Endothelial cell of umbilical vein (primary cell): Measurements from ENCODE around the gene ARL6IP4. TPM values are rescaled to one million over a fixed set of nuclear protein-coding genes. Genes with fewer than 3 reads are reported as not detected.

Source experiments
- BruUV-seq: library from RNA; stranded (reverse); fragments of 400-500 nt; replicated peaks from 2 replicates; lab custom pipeline; 2021; lab: Mats Ljungman, UMichigan
- CTCF ChIA-PET: fragments of 300-600, 350-600 bp; sonication (Branson Sonifier 250); formaldehyde crosslinking; loops from one replicate; lab custom pipeline; 2021; ENCODE audit warnings: antibody characterized with exemption, inconsistent platforms; lab: Charles Lee
- POLR2A ChIA-PET: fragments of 300-600, 350-600 bp; sonication (Branson Sonifier 250); formaldehyde crosslinking; loops from one replicate; lab custom pipeline; 2021; ENCODE audit warnings: antibody characterized with exemption, inconsistent platforms; lab: Charles Lee
- DNase-seq: peaks from one replicate; pipeline ENCODE4 v3.0.0-alpha.2; 2011; ENCODE audit warnings: low read depth, low spot score
- FAIRE-seq: peaks from 2 replicates; lab custom pipeline; 2011; peaks lifted over from hg19 to GRCh38; lab: Jason Lieb, UNC
- H2AFZ ChIP-seq: 2 replicates; pipeline ENCODE4 v1.6.0; 2012; ENCODE audit warnings: low read depth, low read length, control low read depth, inconsistent platforms
- H3K27ac ChIP-seq: 2 replicates; pipeline ENCODE4 v1.5.1; 2011; ENCODE audit warnings: low read depth, mild to moderate bottlenecking, control low read depth, low read length, moderate library complexity; ENCODE audit not compliant: insufficient read depth
- H3K27me3 ChIP-seq, 2 experiments: 2 replicates each; pipeline versions ENCODE4 v1.6.0 to v1.6.1; 2011; ENCODE audit warnings: low read length in 2 of 2, mixed read lengths in 1 of 2; ENCODE audit not compliant: control insufficient read depth in 2 of 2, insufficient read depth in 2 of 2
- H3K36me3 ChIP-seq, 2 experiments: 2 replicates in 1 of 2; 3 replicates in 1 of 2; pipeline ENCODE4 v1.5.1; 2011; ENCODE audit warnings: low read length in 2 of 2, mild to moderate bottlenecking in 1 of 2, moderate library complexity in 1 of 2; ENCODE audit not compliant: control insufficient read depth in 2 of 2, insufficient read depth in 2 of 2; ENCODE audit errors: extremely low read depth in 1 of 2
- H3K4me1 ChIP-seq: 3 replicates; pipeline ENCODE4 v1.5.1; 2011; ENCODE audit warnings: mild to moderate bottlenecking, low read length; ENCODE audit not compliant: control insufficient read depth, insufficient read depth; ENCODE audit errors: extremely low read depth
- H3K4me2 ChIP-seq: 2 replicates; pipeline ENCODE4 v1.6.1; 2011; ENCODE audit warnings: low read length, control low read depth, mixed read lengths; ENCODE audit not compliant: insufficient read depth
- H3K4me3 ChIP-seq, 3 experiments: fragments of 200-600 bp in 1 of 3; sonication (generic), shearing (Covaris generic) in 1 of 3; replicated peaks in 1 of 3; 2 replicates each; pipeline ENCODE4 v1.5.1; 2011 to 2016; ENCODE audit warnings: control low read depth in 3 of 3, low read length in 3 of 3, mild to moderate bottlenecking in 2 of 3, inconsistent platforms in 1 of 3, low read depth in 1 of 3, moderate library complexity in 1 of 3; ENCODE audit not compliant: insufficient read depth in 1 of 3
- H3K79me2 ChIP-seq: 2 replicates; pipeline ENCODE4 v1.6.0; 2012; ENCODE audit warnings: low read length, inconsistent platforms; ENCODE audit not compliant: control insufficient read depth, insufficient read depth
- H3K9ac ChIP-seq: replicated peaks from 2 replicates; pipeline ENCODE3; 2011; ENCODE audit warnings: low read length, control low read depth; ENCODE audit not compliant: insufficient read depth; ENCODE audit errors: extremely low read depth
- H3K9me1 ChIP-seq: replicated peaks from 3 replicates; pipeline ENCODE4 v1.6.0; 2011; ENCODE audit warnings: mild to moderate bottlenecking, low read length; ENCODE audit not compliant: control insufficient read depth, insufficient read depth; ENCODE audit errors: extremely low read depth
- H3K9me3 ChIP-seq: replicated peaks from 2 replicates; pipeline ENCODE4 v1.5.1; 2012; ENCODE audit warnings: low read length, inconsistent platforms; ENCODE audit not compliant: control insufficient read depth, insufficient read depth
- H4K20me1 ChIP-seq: replicated peaks from 2 replicates; pipeline ENCODE3; 2011; ENCODE audit warnings: mild to moderate bottlenecking, low read length; ENCODE audit not compliant: control insufficient read depth, insufficient read depth; ENCODE audit errors: extremely low read depth
- EZH2 ChIP-seq: IDR thresholded peaks from 2 replicates; pipeline ENCODE4 v1.6.1; 2012; ENCODE audit warnings: borderline replicate concordance, low read depth, mild to moderate bottlenecking, moderate library complexity, low read length, inconsistent platforms; ENCODE audit not compliant: severe bottlenecking
- FOS ChIP-seq: IDR thresholded peaks from 2 replicates; pipeline ENCODE4 v1.6.1; 2011; ENCODE audit warnings: mild to moderate bottlenecking, low read length, moderate library complexity, borderline replicate concordance; ENCODE audit not compliant: insufficient read depth
- GATA2 ChIP-seq: IDR thresholded peaks from 2 replicates; pipeline ENCODE4 v1.7.0; 2011; ENCODE audit warnings: low read depth, mild to moderate bottlenecking, moderate library complexity, mixed read lengths, low read length; ENCODE audit not compliant: insufficient read length, insufficient read depth
- JUN ChIP-seq: IDR thresholded peaks from 2 replicates; pipeline ENCODE4 v1.6.1; 2011; ENCODE audit warnings: borderline replicate concordance, low read depth; ENCODE audit not compliant: insufficient read length, insufficient read depth
- MYC ChIP-seq: IDR thresholded peaks from one replicate; pipeline ENCODE4 v1.6.1; 2011; ENCODE audit warnings: mild to moderate bottlenecking, low read depth, low read length
- POLR2A ChIP-seq: IDR thresholded peaks from 2 replicates; pipeline ENCODE4 v1.6.1; 2012; ENCODE audit warnings: low read depth, mild to moderate bottlenecking, control low read depth, low read length
- POLR2AphosphoS5 ChIP-seq: IDR thresholded peaks from 2 replicates; pipeline ENCODE4 v1.6.1; 2012; ENCODE audit warnings: low read depth, mild to moderate bottlenecking, control low read depth, low read length, moderate library complexity; ENCODE audit not compliant: insufficient read depth
- dilution Hi-C: fragments of 300-500 bp; cut with MboI; formaldehyde crosslinking; loops from one replicate; pipeline ENCODE4 v1.15.0; 2019; ENCODE audit warnings: low sequenced_read_pairs; ENCODE audit not compliant: extremely low pct_ligation_motif_present
- intact Hi-C: fragments of 100-400 bp; cut with micrococcal nuclease; formaldehyde crosslinking; loops from one replicate; pipeline ENCODE4 v1.10.0; 2022
- polyA plus RNA-seq, 4 experiments: library from polyadenylated mRNA; depleted of rRNA in 3 of 4; stranded (reverse) in 3 of 4; unstranded in 1 of 4; fragments of >200 nt; gene quantifications; 2 replicates each; pipeline versions ENCODE4 v1.2.1 to v1.2.3, GENCODE V29; 2011 to 2012; ENCODE audit warnings: missing spikeins in 1 of 4
- total RNA-seq: library from RNA; stranded (reverse); gene quantifications from 2 replicates; pipeline ENCODE4 v1.2.3, GENCODE V29; 2021
- TF ChIP-seq, protein P1 (sequence below), 2 donors: IDR thresholded peaks; 1 replicate in 1 of 2; 2 replicates in 1 of 2; pipeline ENCODE4 v1.5.1; 2011; ENCODE audit warnings: low read length in 2 of 2, mild to moderate bottlenecking in 2 of 2, moderate library complexity in 2 of 2, control low read depth in 1 of 2, inconsistent platforms in 1 of 2, low read depth in 1 of 2; ENCODE audit not compliant: insufficient read depth in 1 of 2; ENCODE audit errors: extremely low read depth in 1 of 2
- TF ChIP-seq, protein P2 (sequence below): IDR thresholded peaks from 2 replicates; pipeline ENCODE4 v1.6.1; 2011; ENCODE audit not compliant: insufficient read depth, insufficient read length

ARL6IP4 gene
- total and polyA plus RNA-seq, 2 donors (not counting 3 experiments of a cell fraction or from before 2014, with no cell fraction given), result 193 to 226 TPM

DNA sequence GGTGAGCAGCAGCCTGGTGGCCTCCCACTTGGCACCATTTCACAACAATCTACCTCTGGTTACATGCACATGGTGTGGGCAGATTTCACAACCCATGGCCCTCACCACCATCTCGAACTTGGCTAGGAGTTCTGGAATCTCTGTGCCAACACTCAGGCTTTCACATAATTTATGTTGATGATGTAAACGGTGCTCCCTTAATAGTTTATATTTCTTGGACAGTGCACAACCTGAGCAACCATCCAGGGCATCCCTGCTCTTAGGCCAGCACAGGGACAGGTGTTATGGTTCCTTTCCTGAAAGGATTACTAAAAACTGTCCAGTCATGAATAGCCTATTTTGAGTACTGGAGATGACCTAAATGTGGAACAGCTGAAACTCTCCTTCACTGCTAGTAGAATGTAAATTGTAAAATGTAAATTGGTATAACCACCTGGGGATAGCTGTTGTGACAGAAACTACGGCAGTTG, 42.8 kb upstream of the ARL6IP4 start:
- ChIA-PET POLR2A (no interaction called here), CTCF (interaction anchor here (1.0 to 1.3 kb wide), 2 partner anchors 77 to 301 kb away, joined by 3 read pairs; no protein-coding TSS in a partner anchor)
- H4K20me1 ChIP-seq, result no peaks in the 10 kb centered on the region
- no peak for DNase-seq
- H2AFZ ChIP-seq, result no peak overlapping the region
- no peaks in the 10 kb centered on the region for H3K9me1 ChIP-seq
- peaks cover 2% of the 10 kb centered on the region for H3K4me1 ChIP-seq
- H3K79me2 ChIP-seq, result no peaks in the 10 kb centered on the region
- H3K9ac ChIP-seq, result no peak overlapping the region
- H3K4me2 ChIP-seq, result no peak overlapping the region
- no peaks in the 10 kb centered on the region for H3K9me3 ChIP-seq
- no peak overlapping the region for H3K4me3 ChIP-seq
- H3K36me3 ChIP-seq, result peaks cover 0 to 2% of the 10 kb centered on the region in 2 experiments
- no peak overlapping the region for H3K27ac ChIP-seq
- H3K27me3 ChIP-seq, result no peaks in the 10 kb centered on the region
- no peak for TF ChIP-seq POLR2AphosphoS5
- TF ChIP-seq, protein P1, sequence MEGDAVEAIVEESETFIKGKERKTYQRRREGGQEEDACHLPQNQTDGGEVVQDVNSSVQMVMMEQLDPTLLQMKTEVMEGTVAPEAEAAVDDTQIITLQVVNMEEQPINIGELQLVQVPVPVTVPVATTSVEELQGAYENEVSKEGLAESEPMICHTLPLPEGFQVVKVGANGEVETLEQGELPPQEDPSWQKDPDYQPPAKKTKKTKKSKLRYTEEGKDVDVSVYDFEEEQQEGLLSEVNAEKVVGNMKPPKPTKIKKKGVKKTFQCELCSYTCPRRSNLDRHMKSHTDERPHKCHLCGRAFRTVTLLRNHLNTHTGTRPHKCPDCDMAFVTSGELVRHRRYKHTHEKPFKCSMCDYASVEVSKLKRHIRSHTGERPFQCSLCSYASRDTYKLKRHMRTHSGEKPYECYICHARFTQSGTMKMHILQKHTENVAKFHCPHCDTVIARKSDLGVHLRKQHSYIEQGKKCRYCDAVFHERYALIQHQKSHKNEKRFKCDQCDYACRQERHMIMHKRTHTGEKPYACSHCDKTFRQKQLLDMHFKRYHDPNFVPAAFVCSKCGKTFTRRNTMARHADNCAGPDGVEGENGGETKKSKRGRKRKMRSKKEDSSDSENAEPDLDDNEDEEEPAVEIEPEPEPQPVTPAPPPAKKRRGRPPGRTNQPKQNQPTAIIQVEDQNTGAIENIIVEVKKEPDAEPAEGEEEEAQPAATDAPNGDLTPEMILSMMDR (IDR thresholded peaks at IDR 0.05; ENCODE audit: extremely low read depth in 1 of 2, insufficient read depth in 1 of 2, low read depth in 1 of 2, low read length in 2 of 2), result no peak
- no peak for TF ChIP-seq EZH2
- no peak for TF ChIP-seq JUN
- TF ChIP-seq MYC, result no peak
- no peak for TF ChIP-seq POLR2A
- TF ChIP-seq, protein P2, sequence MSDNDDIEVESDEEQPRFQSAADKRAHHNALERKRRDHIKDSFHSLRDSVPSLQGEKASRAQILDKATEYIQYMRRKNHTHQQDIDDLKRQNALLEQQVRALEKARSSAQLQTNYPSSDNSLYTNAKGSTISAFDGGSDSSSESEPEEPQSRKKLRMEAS, result no peak
- TF ChIP-seq FOS, result no peak
- no peak for TF ChIP-seq GATA2
- intact Hi-C loops (no loop called here), dilution Hi-C loops (no loop called here)
- BruUV-seq, result no TSS peak
- no peak for FAIRE-seq
